Left hindlimb (tissue), 1 donor: ENCODE data around the gene IL9.

Source experiments
- DNase-seq: peaks from one replicate; pipeline ENCODE4 v3.0.0-alpha.2; 2018

IL9 gene

GRCh38 chr5:135895474-135896006, at the start of gene IL9:
Gene IL9 (minus strand): TSS chr5:135895841. CDS start chr5:135895816, 25 bp downstream.
- DNase-seq: no peak

- DNase-seq: no peak
Measured at GRCh38 chr5:135944967-135945560, 49.4 kb upstream of the IL9 start.

- no peak for DNase-seq
Measured at GRCh38 chr5:135944564-135944963, 48.9 kb upstream of the IL9 start.

GRCh38 chr5:135942202-135942771, 46.6 kb upstream of the IL9 start:
- no peak for DNase-seq

- DNase-seq: no peak
Measured at GRCh38 chr5:135941711-135942110, 46.1 kb upstream of the IL9 start.

- no peak for DNase-seq
Measured at GRCh38 chr5:135937245-135937911, 41.7 kb upstream of the IL9 start.

GRCh38 chr5:135934939-135935338, 39.3 kb upstream of the IL9 start:
- DNase-seq: no peak

- no peak for DNase-seq
Measured at GRCh38 chr5:135930949-135931295, 35.3 kb upstream of the IL9 start.

- DNase-seq: peak; percentile 35
Measured at GRCh38 chr5:135930029-135930948, 34.6 kb upstream of the IL9 start.

- DNase-seq: no peak
Measured at GRCh38 chr5:135921388-135921787, 25.7 kb upstream of the IL9 start.

GRCh38 chr5:135920199-135920598, 24.6 kb upstream of the IL9 start:
- no peak for DNase-seq

- no peak for DNase-seq
Measured at GRCh38 chr5:135916638-135917263, 21.1 kb upstream of the IL9 start.

GRCh38 chr5:135915466-135916001, 19.9 kb upstream of the IL9 start:
- no peak for DNase-seq

GRCh38 chr5:135913713-135914626, 18.3 kb upstream of the IL9 start:
- DNase-seq: no peak

GRCh38 chr5:135905144-135905543, 9.5 kb upstream of the IL9 start:
- no peak for DNase-seq

- DNase-seq: no peak
Measured at GRCh38 chr5:135901633-135902032, 6.0 kb upstream of the IL9 start.

- no peak for DNase-seq
Measured at GRCh38 chr5:135900276-135900675, 4.6 kb upstream of the IL9 start.

GRCh38 chr5:135898651-135899050, 3.0 kb upstream of the IL9 start:
- DNase-seq: no peak

- no peak for DNase-seq
Measured at GRCh38 chr5:135894789-135895188, 852 bp downstream of the IL9 start.

- no peak for DNase-seq
Measured at GRCh38 chr5:135894276-135894675, 1.4 kb downstream of the IL9 start.

GRCh38 chr5:135891791-135892190, 3.9 kb downstream of the IL9 start:
- DNase-seq: no peak
